Stimulated activated CD4-positive, alpha-beta T cell treated with anti-CD3 and anti-CD28 coated beads, TNF-alpha, amount 100 ng/mL, for 48 hours (primary cell): ENCODE results near the gene RESF1.

Source experiments
- DNase-seq, 3 donors: peaks; one replicate each; pipeline ENCODE4 v3.0.0-alpha.2; 2020; ENCODE audit warnings: low read depth in 3 of 3

RESF1 gene

DNA sequence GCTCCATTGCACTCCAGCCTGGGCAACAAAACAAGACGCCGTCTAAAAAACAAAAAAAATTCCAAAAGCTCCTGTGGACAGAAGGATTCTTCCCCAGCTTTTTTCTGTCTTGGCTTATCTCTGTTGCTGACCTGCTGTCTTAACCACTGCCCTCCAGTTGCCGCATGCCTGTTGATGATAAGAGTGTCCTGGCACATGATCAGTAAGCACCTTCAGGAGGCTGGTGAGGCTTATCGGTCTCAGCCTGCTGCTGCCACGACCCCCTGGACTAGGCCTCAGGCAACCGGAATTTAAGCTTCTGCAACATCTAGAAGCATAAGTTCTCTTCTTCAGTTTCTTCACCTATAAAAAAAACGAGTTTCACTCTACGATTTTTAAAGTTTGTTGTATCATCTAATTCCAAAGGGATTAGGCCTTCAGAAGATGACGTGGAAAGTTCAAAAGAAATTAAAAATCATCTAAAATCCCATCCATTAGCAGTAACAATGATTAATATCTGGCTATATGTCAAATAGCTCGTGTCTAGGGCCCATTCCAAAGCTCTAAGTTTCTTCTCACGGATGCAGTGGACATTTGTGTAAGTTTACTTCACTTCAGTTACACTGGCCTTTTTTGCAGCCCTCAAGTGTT lies 46.4 kb downstream of the RESF1 start:
- no peak for DNase-seq
